HG03095 (cell line): ENCODE results near the gene BBS12.

Experiments
- ATAC-seq: cut with Tn5 transposase; IDR thresholded peaks from one replicate; pipeline ENCODE4 v1.9.1; 2021; ENCODE audit warnings: moderate library complexity; ENCODE audit not compliant: unreplicated experiment

BBS12 gene

GRCh38 chr4:122712782-122713181 is 19.7 kb upstream of the BBS12 start:
- no peak for ATAC-seq

- ATAC-seq: no peak
These were observed 17.3 kb upstream of the BBS12 start for GRCh38 chr4:122715221-122715620.

DNA sequence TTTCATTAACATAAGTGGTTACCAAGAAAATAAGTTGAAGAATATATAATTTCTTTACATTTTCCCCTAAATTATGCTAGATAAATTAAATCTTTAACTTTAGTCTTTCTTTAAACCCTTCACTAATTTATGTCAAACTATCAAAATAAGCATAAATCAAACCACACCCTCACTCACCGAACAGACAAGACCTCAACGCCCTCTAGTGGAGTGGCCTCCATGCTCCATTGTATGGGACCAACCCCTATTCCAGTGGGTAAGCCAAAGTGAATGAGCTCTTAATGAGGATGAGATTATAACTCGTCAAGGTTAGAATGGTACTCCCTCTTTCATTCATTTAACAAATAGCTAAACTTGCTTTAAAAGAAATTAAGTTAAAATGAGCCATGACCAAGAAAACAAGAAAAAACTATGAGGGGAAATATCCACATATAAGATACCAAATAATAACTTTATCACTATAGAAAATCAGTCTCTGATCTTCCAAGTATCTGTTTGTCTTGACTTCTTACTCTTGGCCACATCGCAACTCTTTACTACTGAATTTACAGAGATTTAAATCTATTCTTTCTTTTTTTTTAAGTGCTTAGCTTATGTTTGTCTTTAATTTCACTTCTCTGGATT is 15.6 kb upstream of the BBS12 start:
- peak; percentile 87 for ATAC-seq

- no peak for ATAC-seq
These were observed 14.2 kb upstream of the BBS12 start for GRCh38 chr4:122718281-122718680.

- ATAC-seq: no peak
These were observed 10.2 kb upstream of the BBS12 start for GRCh38 chr4:122722256-122722655.

- ATAC-seq: no peak
These were observed 3.6 kb upstream of the BBS12 start for GRCh38 chr4:122728856-122729255.

DNA sequence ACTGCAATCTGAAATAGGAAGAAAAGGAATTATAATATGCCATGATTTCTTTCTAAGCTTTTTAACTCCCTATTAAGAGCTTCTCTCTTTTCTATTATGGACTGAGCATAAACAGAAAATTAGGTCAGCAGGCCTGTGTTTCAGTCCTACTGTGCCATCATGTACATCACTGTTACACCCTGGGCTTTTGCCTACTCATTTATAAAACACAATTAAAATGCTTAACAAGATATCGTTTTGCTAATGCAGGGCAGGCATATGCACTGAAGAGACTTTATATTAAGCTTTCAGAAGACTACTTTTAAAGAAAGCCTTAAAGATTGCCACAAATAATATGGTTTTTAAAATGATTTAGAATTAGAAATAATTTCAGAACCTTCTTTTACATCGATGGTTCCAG is 828 bp upstream of the BBS12 start:
- ATAC-seq: no peak

- no peak for ATAC-seq
These were observed 1.2 kb downstream of the BBS12 start for GRCh38 chr4:122733787-122734120.

DNA sequence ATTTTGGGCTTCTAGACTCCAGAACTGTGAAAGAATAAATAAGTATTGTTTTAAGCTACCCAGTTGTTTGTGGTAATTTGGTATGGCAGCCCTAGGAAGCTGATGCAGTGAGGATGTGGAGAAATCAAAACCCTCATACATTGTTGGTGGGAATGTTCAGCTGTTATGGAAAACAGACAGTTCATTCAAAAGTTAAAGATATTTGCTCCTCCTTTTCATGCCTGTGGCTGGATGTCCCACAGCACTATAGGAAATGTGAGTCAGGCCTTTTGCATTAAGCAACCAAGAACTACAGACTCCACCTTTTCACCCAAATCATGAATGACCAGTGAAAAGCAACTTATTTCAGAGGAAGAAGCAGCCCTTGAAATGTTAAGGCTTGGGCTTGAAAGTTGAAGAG is 6.7 kb downstream of the BBS12 start:
- ATAC-seq: no peak

DNA sequence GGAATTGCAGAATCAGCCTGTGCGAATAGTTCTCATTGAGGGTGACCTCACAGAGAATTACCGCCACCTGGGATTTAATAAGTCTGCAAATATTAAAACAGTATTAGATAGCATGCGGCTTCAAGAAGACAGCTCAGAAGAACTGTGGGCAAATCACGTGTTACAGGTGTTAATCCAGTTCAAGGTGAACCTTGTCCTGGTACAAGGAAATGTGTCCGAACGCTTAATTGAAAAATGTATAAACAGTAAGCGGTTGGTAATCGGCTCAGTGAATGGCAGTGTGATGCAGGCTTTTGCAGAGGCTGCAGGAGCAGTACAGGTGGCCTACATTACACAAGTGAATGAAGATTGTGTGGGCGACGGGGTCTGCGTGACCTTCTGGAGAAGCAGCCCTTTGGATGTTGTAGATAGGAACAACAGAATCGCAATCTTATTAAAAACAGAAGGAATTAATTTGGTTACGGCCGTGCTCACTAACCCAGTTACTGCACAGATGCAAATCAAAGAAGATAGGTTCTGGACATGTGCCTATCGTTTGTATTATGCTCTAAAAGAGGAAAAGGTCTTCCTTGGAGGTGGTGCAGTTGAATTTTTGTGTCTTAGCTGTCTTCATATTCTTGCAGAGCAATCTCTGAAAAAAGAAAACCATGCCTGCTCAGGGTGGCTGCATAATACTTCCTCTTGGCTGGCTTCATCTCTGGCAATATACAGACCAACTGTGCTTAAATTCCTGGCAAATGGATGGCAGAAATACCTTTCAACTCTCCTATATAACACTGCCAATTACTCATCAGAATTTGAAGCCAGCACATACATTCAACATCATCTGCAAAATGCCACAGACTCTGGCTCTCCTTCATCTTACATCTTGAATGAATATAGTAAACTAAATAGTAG is 10.7 kb downstream of the BBS12 start:
- ATAC-seq: no peak

- no peak for ATAC-seq
These were observed 11.7 kb downstream of the BBS12 start for GRCh38 chr4:122744229-122744628.

DNA sequence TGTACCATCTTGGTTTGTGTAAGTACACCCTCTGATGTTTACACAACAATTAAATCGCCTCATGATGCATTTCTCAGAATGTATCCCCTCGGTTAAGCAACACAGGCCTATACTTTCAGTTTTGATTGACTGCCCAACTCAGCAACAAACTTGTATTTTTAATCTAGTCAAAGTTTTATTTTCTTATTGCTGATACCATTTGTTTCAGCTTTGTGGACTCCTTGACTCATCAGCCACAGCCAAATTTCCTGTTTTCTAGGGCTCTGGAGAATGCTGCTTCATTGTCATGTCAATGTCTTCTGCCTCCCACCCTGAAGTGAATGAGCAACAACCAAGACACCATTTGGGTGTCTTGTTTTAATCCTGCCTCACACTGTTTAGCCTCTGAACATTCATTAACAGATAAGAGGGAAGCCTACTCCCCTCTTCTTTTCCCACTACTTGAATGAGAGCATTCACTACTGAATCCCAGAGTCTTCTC is 14.0 kb downstream of the BBS12 start:
- ATAC-seq: no peak

GRCh38 chr4:122747068-122747467 is 14.6 kb downstream of the BBS12 start:
- no peak for ATAC-seq

DNA sequence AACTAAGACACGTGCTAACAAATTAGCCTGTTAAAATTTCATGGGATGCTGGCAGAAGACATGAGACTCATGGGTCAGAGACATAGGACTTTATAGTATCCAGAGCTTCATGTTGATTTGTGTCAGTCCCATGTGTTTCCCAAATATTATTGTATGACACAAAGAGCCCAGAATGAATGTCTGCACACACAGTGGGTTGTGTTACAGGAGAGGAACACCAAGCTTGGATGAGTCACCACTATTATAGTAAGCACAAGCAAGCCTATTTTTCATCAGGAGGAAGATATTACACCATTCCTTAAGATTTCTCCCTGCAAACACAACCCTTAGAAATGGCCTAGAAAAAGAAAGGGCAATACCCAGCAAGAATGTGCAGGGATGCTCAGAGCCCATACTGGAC is 15.4 kb downstream of the BBS12 start:
- ATAC-seq: no peak

DNA sequence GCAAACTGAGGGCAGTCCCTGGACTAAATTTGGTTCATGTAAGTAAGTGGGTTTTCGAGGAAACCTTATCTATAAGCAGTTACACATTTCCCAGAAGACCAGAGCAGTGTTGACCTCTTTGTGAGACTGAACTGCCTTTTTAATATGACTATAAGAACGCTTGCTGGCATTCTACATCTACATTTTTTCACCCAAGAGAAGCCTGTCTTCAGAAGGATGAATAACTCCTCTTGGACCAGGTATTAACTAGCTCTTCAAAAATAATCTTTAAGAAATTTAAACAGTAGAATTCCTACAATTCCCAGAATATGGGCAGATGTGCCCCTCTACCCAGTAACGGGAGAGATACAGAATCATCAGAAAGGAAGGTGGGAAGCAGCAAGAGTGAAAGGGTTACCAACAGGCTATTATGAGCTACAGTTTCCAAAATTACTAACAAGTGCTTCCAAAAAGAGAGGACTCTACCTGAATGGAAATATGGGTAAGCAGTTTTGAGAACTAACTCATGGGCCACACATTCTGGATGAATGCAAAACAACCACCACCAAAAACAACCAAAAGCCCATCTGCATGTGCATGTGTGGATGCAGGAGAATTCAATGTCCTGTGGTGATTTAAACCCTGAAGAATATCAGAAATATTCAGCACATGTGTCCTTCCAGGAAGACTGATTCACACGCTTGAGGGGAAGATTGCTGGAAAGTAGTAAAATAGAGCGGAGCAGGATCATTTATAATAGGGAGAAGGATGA is 17.4 kb downstream of the BBS12 start:
- no peak for ATAC-seq

DNA sequence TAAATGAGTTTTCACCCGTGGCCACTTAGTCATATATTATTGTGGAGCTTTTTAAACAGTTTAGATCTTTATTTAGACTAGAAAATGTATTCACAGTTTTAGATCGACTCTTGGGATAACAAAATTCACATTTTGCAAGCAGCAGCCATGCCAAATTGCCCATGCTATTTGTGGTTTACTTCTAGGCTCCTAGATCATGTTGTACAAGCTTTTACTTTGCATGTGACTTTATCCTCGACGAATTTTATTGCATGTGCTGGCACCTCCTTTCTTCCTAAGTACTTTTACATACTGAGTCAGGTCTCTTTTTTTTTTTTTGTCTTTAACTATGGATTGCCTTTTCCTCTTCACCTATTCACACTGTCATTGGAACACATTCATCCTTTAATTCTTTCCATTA is 23.2 kb downstream of the BBS12 start:
- ATAC-seq: no peak

- ATAC-seq: no peak
These were observed 25.5 kb downstream of the BBS12 start for GRCh38 chr4:122758033-122758432.

GRCh38 chr4:122759639-122760310 is 27.3 kb downstream of the BBS12 start:
- no peak for ATAC-seq

- ATAC-seq: no peak
These were observed 30.0 kb downstream of the BBS12 start for GRCh38 chr4:122762520-122762919.

DNA sequence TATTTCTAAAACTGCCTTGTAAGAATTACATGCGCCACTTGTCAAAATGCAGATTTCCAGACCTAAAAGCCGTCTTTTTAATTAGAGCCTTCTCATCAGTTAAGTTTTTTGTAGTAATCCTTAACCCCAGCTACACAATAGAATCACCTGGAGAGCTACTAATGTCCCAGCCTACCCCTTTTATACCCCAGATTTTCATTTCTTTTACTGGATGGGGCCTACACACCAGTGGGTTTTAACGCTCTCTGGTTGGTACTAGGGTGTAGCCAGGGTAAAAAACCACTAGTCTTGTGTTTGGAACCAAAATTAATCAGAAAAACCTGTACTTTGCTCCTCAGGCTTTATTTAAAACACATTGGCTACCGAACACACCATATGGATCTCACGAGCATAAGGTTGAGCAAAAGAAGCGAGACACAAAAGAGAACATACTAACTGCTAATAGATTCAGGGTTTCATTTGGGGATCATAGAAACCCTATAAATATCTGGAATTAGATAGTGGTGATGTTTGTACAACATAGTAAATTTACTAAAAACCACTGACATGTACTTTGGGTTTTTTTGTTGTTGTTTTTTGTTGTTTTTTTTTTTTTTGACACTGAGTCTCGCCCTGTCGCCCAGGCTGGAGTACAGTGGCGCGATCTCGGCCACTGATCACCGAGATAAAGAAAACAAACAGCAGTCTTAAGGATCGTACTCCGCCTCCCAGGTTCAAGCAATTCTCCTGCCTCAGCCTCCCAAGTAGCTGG is 30.6 kb downstream of the BBS12 start:
- no peak for ATAC-seq
